Keratinocyte (primary cell): ENCODE measurements around the gene INSC. TPM values are rescaled to one million over a fixed set of nuclear protein-coding genes. Genes with fewer than 3 reads are reported as not detected.

Source experiments
- DNase-seq: peaks from one replicate; pipeline ENCODE4 v3.0.0-alpha.2; 2011; ENCODE audit warnings: low read depth, missing footprints, low spot score
- FAIRE-seq: peaks from 2 replicates; lab custom pipeline; 2011; peaks lifted over from hg19 to GRCh38; lab: Jason Lieb, UNC
- H2AFZ ChIP-seq: 2 replicates; pipeline ENCODE4 v1.6.0; 2012; ENCODE audit warnings: low read length, control low read depth, inconsistent platforms; ENCODE audit not compliant: control insufficient read depth
- H3K27ac ChIP-seq: 2 replicates; pipeline ENCODE4 v1.5.1; 2011; ENCODE audit warnings: low read length; ENCODE audit not compliant: control insufficient read depth, insufficient read depth
- H3K27me3 ChIP-seq: 3 replicates; pipeline ENCODE4 v1.6.0; 2011; ENCODE audit warnings: low read length; ENCODE audit not compliant: control insufficient read depth, insufficient read depth; ENCODE audit errors: extremely low read depth
- H3K36me3 ChIP-seq, 2 experiments: 2 replicates in 1 of 2; 3 replicates in 1 of 2; pipeline ENCODE4 v1.5.1; 2011; ENCODE audit warnings: low read length in 2 of 2, mild to moderate bottlenecking in 1 of 2; ENCODE audit not compliant: control insufficient read depth in 2 of 2, insufficient read depth in 2 of 2; ENCODE audit errors: extremely low read depth in 1 of 2
- H3K4me1 ChIP-seq: 3 replicates; pipeline ENCODE4 v1.5.1; 2011; ENCODE audit warnings: low read length; ENCODE audit not compliant: control insufficient read depth, insufficient read depth; ENCODE audit errors: extremely low read depth
- H3K4me2 ChIP-seq: 3 replicates; pipeline ENCODE4 v1.6.0; 2011; ENCODE audit warnings: low read depth, low read length; ENCODE audit not compliant: control insufficient read depth, insufficient read depth; ENCODE audit errors: extremely low read depth
- H3K4me3 ChIP-seq, 3 experiments: fragments of 200-600 bp in 1 of 3; sonication (generic) in 1 of 3; 2 replicates in 2 of 3; 3 replicates in 1 of 3; pipeline ENCODE4 v1.5.1; 2011 to 2016; ENCODE audit warnings: low read length in 3 of 3, mild to moderate bottlenecking in 3 of 3, control low read depth in 2 of 3, inconsistent platforms in 1 of 3, low read depth in 1 of 3, mixed read lengths in 1 of 3, mixed run types in 1 of 3, moderate library complexity in 1 of 3; ENCODE audit not compliant: control insufficient read depth in 2 of 3, insufficient read depth in 2 of 3; ENCODE audit errors: extremely low read depth in 1 of 3
- H3K79me2 ChIP-seq: 2 replicates; pipeline ENCODE4 v1.6.0; 2012; ENCODE audit warnings: low read length; ENCODE audit not compliant: control insufficient read depth, insufficient read depth
- H3K9ac ChIP-seq: 3 replicates; pipeline ENCODE4 v1.6.0; 2011; ENCODE audit warnings: low read length; ENCODE audit not compliant: control insufficient read depth, insufficient read depth; ENCODE audit errors: extremely low read depth
- H3K9me1 ChIP-seq: 3 replicates; pipeline ENCODE4 v1.6.0; 2011; ENCODE audit warnings: low read length; ENCODE audit not compliant: control insufficient read depth, insufficient read depth; ENCODE audit errors: extremely low read depth
- H3K9me3 ChIP-seq: 2 replicates; pipeline ENCODE4 v1.5.1; 2012; ENCODE audit warnings: low read depth, low read length; ENCODE audit not compliant: control insufficient read depth
- H4K20me1 ChIP-seq: 3 replicates; pipeline ENCODE4 v1.6.0; 2011; ENCODE audit warnings: low read length; ENCODE audit not compliant: control insufficient read depth, insufficient read depth; ENCODE audit errors: extremely low read depth
- CTCF ChIP-seq, 3 experiments: IDR thresholded peaks in 1 of 3; conservative IDR thresholded peaks in 1 of 3; optimal IDR thresholded peaks in 1 of 3; 2 replicates in 2 of 3; 3 replicates in 1 of 3; pipeline versions ENCODE3 to v1.5.1; 2011; ENCODE audit warnings: low read length in 3 of 3, mild to moderate bottlenecking in 3 of 3, moderate library complexity in 2 of 3, control low read depth in 1 of 3, inconsistent platforms in 1 of 3; ENCODE audit not compliant: insufficient read depth in 2 of 3; ENCODE audit errors: extremely low read depth in 1 of 3
- EZH2 ChIP-seq: IDR thresholded peaks from one replicate; pipeline ENCODE4 v1.6.1; 2012; ENCODE audit warnings: inconsistent platforms, mild to moderate bottlenecking, low read length, moderate library complexity
- dilution Hi-C: fragments of 300-500 bp; cut with MboI; formaldehyde crosslinking; loops from one replicate; pipeline ENCODE4 v1.7.0; 2020; ENCODE audit warnings: low sequenced_read_pairs; ENCODE audit not compliant: extremely low pct_ligation_motif_present
- polyA plus RNA-seq, 5 experiments: library from polyadenylated mRNA; depleted of rRNA in 3 of 5; stranded (reverse) in 3 of 5; stranded (forward) in 1 of 5; unstranded in 1 of 5; fragments of >200 nt; gene quantifications; 1 replicate in 1 of 5; 2 replicates in 3 of 5; 3 replicates in 1 of 5; pipeline versions ENCODE4 v1.2.1 to v1.2.3, GENCODE V29; 2011 to 2012; ENCODE audit warnings: missing spikeins in 2 of 5, low read depth in 1 of 5, low replicate concordance in 1 of 5

Gene INSC
- polyA plus RNA-seq, 1 donor (not counting 4 experiments of a cell fraction or from before 2014, with no cell fraction given), result 0.13 TPM

- H3K79me2 ChIP-seq, result no peaks in the 10 kb centered on the region
- no peak overlapping the region for H3K9ac ChIP-seq
- H4K20me1 ChIP-seq, result no peaks in the 10 kb centered on the region
- no peak overlapping the region for H2AFZ ChIP-seq
- no peak for FAIRE-seq
- dilution Hi-C loops, result no loop called here
- no peak for DNase-seq
- TF ChIP-seq EZH2 (no peak), CTCF (optimal IDR thresholded peaks at IDR 0.05 in 1 of 3, IDR thresholded peaks at IDR 0.05 in 1 of 3, conservative IDR thresholded peaks at IDR 0.05 in 1 of 3; ENCODE audit: extremely low read depth in 1 of 3, insufficient read depth in 2 of 3, low read length in 3 of 3) (no peak)
- H3K9me3 ChIP-seq, result no peaks in the 10 kb centered on the region
- H3K4me2 ChIP-seq, result no peak overlapping the region
- no peaks in the 10 kb centered on the region for H3K27me3 ChIP-seq
- no peaks in the 10 kb centered on the region for H3K4me1 ChIP-seq
- H3K27ac ChIP-seq, result no peak overlapping the region
- H3K9me1 ChIP-seq, result no peaks in the 10 kb centered on the region
- no peaks in the 10 kb centered on the region for H3K36me3 ChIP-seq
- no peak overlapping the region for H3K4me3 ChIP-seq
Observed at GRCh38 chr11:15176646-15177163, 62.0 kb downstream of the INSC start.

DNA sequence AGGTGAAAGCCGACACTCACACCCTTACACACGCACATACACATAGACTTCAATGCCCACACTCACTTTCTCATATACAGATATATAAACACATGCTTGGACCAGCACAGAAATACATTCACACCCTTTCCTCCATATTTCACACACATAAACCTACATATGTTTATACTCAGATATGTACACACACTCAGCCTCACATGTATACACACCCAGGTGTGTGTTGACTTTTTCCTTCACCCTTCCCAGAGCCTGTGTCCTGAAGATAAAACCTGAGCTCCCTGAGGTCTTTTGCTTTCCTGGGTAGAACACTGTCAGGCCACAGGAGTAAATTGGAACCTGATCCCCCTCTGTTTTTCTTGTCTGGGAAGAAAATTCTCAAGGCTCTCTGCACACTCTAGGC, 62.8 kb downstream of the INSC start:
- H3K4me1 ChIP-seq, result no peaks in the 10 kb centered on the region
- H3K9me1 ChIP-seq, result no peaks in the 10 kb centered on the region
- H3K79me2 ChIP-seq, result no peaks in the 10 kb centered on the region
- DNase-seq (no peak), FAIRE-seq (no peak)
- no peak overlapping the region for H3K27ac ChIP-seq
- no peaks in the 10 kb centered on the region for H3K9me3 ChIP-seq
- no peak for TF ChIP-seq EZH2
- TF ChIP-seq CTCF (optimal IDR thresholded peaks at IDR 0.05 in 1 of 3, IDR thresholded peaks at IDR 0.05 in 1 of 3, conservative IDR thresholded peaks at IDR 0.05 in 1 of 3; ENCODE audit: extremely low read depth in 1 of 3, insufficient read depth in 2 of 3, low read length in 3 of 3), result no peak
- no peaks in the 10 kb centered on the region for H3K27me3 ChIP-seq
- H3K36me3 ChIP-seq, result no peaks in the 10 kb centered on the region
- no peak overlapping the region for H3K9ac ChIP-seq
- H3K4me3 ChIP-seq, result no peak overlapping the region
- no peak overlapping the region for H2AFZ ChIP-seq
- dilution Hi-C loops, result no loop called here
- H3K4me2 ChIP-seq, result no peak overlapping the region
- H4K20me1 ChIP-seq, result no peaks in the 10 kb centered on the region
